HL-60 (cell line): ENCODE results near the gene CCDC51.
A peak's percentile ranks its signal among the peaks of the same experiment; 100 is the strongest.

Source experiments
- DNase-seq, 2 experiments: peaks; one replicate each; pipeline ENCODE4 v3.0.0-alpha.2; 2010 to 2020; ENCODE audit warnings: low read depth in 1 of 2, low spot score in 1 of 2
- H3K27ac ChIP-seq: fragments of 250-450 bp; sonication (Bioruptor Pico); replicated peaks from 2 replicates; pipeline ENCODE4 v1.5.1; 2020; ENCODE audit warnings: mild to moderate bottlenecking, moderate library complexity
- H3K27me3 ChIP-seq: fragments of 250-450 bp; sonication (Bioruptor Pico); 2 replicates; pipeline ENCODE4 v1.5.1; 2021; ENCODE audit warnings: mild to moderate bottlenecking, moderate library complexity; ENCODE audit not compliant: insufficient read depth, poor library complexity, severe bottlenecking
- H3K4me3 ChIP-seq: replicated peaks from 2 replicates; pipeline ENCODE4 v1.5.1; 2011; ENCODE audit warnings: mild to moderate bottlenecking, control low read depth, low read length; ENCODE audit not compliant: insufficient read depth
- CTCF ChIP-seq: IDR thresholded peaks from one replicate; pipeline ENCODE4 v1.5.1; 2011; ENCODE audit warnings: low read length, control low read depth, inconsistent platforms; ENCODE audit not compliant: insufficient read depth
- GABPA ChIP-seq: IDR thresholded peaks from 2 replicates; pipeline ENCODE4 v1.6.1; 2012; ENCODE audit warnings: low read depth
- POLR2AphosphoS5 ChIP-seq: IDR thresholded peaks from 2 replicates; pipeline ENCODE4 v1.6.1; 2012; ENCODE audit warnings: low read depth
- SPI1 ChIP-seq: IDR thresholded peaks from 2 replicates; pipeline ENCODE4 v1.6.1; 2012; ENCODE audit warnings: low read depth, mild to moderate bottlenecking, borderline replicate concordance
- TF ChIP-seq, protein P1 (sequence below): IDR thresholded peaks from 2 replicates; pipeline ENCODE4 v1.6.1; 2012; ENCODE audit warnings: low read depth; ENCODE audit not compliant: insufficient replicate concordance

Gene CCDC51

GRCh38 chr3:48441940-48442339, 2.0 kb upstream of the CCDC51 start:
- TF ChIP-seq, protein P1, sequence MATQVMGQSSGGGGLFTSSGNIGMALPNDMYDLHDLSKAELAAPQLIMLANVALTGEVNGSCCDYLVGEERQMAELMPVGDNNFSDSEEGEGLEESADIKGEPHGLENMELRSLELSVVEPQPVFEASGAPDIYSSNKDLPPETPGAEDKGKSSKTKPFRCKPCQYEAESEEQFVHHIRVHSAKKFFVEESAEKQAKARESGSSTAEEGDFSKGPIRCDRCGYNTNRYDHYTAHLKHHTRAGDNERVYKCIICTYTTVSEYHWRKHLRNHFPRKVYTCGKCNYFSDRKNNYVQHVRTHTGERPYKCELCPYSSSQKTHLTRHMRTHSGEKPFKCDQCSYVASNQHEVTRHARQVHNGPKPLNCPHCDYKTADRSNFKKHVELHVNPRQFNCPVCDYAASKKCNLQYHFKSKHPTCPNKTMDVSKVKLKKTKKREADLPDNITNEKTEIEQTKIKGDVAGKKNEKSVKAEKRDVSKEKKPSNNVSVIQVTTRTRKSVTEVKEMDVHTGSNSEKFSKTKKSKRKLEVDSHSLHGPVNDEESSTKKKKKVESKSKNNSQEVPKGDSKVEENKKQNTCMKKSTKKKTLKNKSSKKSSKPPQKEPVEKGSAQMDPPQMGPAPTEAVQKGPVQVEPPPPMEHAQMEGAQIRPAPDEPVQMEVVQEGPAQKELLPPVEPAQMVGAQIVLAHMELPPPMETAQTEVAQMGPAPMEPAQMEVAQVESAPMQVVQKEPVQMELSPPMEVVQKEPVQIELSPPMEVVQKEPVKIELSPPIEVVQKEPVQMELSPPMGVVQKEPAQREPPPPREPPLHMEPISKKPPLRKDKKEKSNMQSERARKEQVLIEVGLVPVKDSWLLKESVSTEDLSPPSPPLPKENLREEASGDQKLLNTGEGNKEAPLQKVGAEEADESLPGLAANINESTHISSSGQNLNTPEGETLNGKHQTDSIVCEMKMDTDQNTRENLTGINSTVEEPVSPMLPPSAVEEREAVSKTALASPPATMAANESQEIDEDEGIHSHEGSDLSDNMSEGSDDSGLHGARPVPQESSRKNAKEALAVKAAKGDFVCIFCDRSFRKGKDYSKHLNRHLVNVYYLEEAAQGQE: no peak
- TF ChIP-seq CTCF (no peak), POLR2AphosphoS5 (no peak), SPI1 (no peak)
- H3K27ac ChIP-seq: no peak overlapping the region
- H3K27me3 ChIP-seq: no peaks in the 10 kb centered on the region
- H3K4me3 ChIP-seq: no peak overlapping the region
- DNase-seq: no peak

- Histone ChIP-seq H3K27me3 (no peaks in the 10 kb centered on the region), H3K27ac (peak overlapping the region; percentile 92), H3K4me3 (peak overlapping the region; percentile 88)
- DNase-seq: no peak
- no peak for TF ChIP-seq POLR2AphosphoS5
- TF ChIP-seq, protein P1: no peak
- no peak for TF ChIP-seq GABPA
- no peak for TF ChIP-seq CTCF
These were observed 655 bp upstream of the CCDC51 start for GRCh38 chr3:48440590-48440958.

DNA sequence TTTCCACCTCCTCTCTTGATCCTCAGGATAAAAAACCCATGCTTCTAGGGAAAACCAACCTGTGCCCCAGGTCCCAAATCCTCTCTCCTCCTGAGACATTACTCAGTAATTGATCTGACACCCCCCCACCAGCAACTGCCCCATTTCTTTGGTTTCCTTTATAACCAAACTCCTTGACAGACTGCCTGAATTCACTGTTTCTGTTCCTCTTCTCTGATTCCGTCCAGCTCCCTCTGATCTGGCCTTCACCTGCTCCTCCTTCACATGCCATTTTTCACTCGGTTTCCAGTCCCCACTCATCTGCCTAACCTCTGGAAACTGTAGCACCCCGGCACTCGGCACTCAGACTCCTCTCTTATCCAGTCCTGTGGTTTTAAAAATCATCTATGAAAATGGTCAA, 2.1 kb downstream of the CCDC51 start:
- TF ChIP-seq GABPA: no peak
- TF ChIP-seq CTCF: no peak
- TF ChIP-seq, protein P1: no peak
- no peak for TF ChIP-seq POLR2AphosphoS5
- TF ChIP-seq SPI1: no peak
- no peak for DNase-seq
- H3K27ac ChIP-seq: no peak overlapping the region
- no peak overlapping the region for H3K4me3 ChIP-seq
- H3K27me3 ChIP-seq: no peaks in the 10 kb centered on the region
